Panc1 (cell line): ENCODE results near the gene MST1.

Experiments used
- POLR2AphosphoS5 ChIP-seq: IDR thresholded peaks from 2 replicates; pipeline ENCODE4 v1.6.1; 2012; ENCODE audit warnings: mild to moderate bottlenecking, low read depth, low read length, moderate library complexity
- SIN3A ChIP-seq: IDR thresholded peaks from 2 replicates; pipeline ENCODE4 v1.6.1; 2012; ENCODE audit warnings: low read depth, mild to moderate bottlenecking, low read length, moderate library complexity, borderline replicate concordance; ENCODE audit not compliant: insufficient read depth
- TCF7L2 ChIP-seq: IDR thresholded peaks from 2 replicates; pipeline ENCODE4 v1.6.1; 2011; ENCODE audit warnings: mild to moderate bottlenecking, low read depth, low read length, inconsistent platforms
- TF ChIP-seq, protein P1 (sequence below): fragments of 450-650 bp; IDR thresholded peaks from 2 replicates; pipeline ENCODE4 v1.5.1; 2017; ENCODE audit warnings: mild to moderate bottlenecking
- TF ChIP-seq, protein P2 (sequence below), 2 experiments: IDR thresholded peaks; 2 replicates each; pipeline ENCODE4 v1.6.1; 2011 to 2012; ENCODE audit warnings: low read depth in 2 of 2, control low read depth in 1 of 2, low read length in 1 of 2, mild to moderate bottlenecking in 1 of 2, moderate library complexity in 1 of 2; ENCODE audit not compliant: insufficient read depth in 1 of 2

DNA sequence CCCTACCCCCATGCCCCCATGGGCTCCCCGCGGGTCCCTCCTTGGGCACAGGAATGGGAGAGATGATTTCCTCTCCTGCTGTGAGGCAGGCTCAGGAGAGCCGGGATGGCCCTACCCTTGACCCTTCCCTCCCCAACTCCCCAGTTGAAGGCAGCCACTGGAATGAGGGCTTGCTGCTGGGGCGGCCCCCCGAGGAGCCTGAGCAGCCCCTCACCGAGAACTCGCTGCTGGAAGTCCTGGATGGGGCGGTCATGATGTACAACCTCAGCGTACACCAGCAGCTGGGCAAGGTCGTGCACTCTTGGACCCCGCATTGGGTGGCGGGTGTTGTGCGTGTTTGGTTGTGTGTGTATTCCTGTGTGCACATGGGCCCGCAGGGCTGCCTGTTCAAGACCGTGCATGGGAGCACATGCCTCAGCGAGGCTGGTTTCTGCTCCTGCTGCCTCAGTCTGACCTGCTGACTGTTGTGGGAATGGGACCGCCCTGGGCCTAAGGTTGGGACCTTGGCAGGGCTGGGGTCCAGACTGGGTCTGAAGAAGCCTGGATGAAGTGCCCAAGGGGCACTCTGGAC, 16.2 kb upstream of the MST1 start:
- no peak for TF ChIP-seq SIN3A
- TF ChIP-seq, protein P1, sequence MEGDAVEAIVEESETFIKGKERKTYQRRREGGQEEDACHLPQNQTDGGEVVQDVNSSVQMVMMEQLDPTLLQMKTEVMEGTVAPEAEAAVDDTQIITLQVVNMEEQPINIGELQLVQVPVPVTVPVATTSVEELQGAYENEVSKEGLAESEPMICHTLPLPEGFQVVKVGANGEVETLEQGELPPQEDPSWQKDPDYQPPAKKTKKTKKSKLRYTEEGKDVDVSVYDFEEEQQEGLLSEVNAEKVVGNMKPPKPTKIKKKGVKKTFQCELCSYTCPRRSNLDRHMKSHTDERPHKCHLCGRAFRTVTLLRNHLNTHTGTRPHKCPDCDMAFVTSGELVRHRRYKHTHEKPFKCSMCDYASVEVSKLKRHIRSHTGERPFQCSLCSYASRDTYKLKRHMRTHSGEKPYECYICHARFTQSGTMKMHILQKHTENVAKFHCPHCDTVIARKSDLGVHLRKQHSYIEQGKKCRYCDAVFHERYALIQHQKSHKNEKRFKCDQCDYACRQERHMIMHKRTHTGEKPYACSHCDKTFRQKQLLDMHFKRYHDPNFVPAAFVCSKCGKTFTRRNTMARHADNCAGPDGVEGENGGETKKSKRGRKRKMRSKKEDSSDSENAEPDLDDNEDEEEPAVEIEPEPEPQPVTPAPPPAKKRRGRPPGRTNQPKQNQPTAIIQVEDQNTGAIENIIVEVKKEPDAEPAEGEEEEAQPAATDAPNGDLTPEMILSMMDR, result no peak
- no peak for TF ChIP-seq TCF7L2
- no peak for TF ChIP-seq POLR2AphosphoS5
- TF ChIP-seq, protein P2, sequence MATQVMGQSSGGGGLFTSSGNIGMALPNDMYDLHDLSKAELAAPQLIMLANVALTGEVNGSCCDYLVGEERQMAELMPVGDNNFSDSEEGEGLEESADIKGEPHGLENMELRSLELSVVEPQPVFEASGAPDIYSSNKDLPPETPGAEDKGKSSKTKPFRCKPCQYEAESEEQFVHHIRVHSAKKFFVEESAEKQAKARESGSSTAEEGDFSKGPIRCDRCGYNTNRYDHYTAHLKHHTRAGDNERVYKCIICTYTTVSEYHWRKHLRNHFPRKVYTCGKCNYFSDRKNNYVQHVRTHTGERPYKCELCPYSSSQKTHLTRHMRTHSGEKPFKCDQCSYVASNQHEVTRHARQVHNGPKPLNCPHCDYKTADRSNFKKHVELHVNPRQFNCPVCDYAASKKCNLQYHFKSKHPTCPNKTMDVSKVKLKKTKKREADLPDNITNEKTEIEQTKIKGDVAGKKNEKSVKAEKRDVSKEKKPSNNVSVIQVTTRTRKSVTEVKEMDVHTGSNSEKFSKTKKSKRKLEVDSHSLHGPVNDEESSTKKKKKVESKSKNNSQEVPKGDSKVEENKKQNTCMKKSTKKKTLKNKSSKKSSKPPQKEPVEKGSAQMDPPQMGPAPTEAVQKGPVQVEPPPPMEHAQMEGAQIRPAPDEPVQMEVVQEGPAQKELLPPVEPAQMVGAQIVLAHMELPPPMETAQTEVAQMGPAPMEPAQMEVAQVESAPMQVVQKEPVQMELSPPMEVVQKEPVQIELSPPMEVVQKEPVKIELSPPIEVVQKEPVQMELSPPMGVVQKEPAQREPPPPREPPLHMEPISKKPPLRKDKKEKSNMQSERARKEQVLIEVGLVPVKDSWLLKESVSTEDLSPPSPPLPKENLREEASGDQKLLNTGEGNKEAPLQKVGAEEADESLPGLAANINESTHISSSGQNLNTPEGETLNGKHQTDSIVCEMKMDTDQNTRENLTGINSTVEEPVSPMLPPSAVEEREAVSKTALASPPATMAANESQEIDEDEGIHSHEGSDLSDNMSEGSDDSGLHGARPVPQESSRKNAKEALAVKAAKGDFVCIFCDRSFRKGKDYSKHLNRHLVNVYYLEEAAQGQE (IDR thresholded peaks at IDR 0.05; ENCODE audit: insufficient read depth in 1 of 2, low read depth in 2 of 2, low read length in 1 of 2), result no peak
